ENCODE results near the gene KIF26B.

Gene KIF26B

DNA sequence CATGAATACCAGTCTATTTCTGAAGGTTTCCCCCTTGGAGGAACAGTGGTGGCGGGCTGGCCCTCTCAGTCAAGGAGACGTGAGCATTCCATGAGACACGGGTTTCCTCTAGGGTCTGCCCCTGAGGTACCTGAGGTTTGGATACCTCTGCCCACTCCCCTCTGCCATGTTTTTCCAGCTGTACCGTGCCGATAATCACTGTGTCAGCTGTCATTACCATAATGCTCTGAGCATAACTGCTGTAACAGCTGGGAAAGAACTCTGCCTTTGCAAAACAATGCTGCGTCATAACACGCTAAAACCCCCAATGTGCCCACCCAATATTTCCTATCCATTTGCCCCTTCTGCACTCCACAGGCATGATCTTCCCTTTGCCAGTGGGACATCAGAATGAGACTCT, 425.1 kb downstream of the KIF26B start:
- no peak for DNase-seq

DNA sequence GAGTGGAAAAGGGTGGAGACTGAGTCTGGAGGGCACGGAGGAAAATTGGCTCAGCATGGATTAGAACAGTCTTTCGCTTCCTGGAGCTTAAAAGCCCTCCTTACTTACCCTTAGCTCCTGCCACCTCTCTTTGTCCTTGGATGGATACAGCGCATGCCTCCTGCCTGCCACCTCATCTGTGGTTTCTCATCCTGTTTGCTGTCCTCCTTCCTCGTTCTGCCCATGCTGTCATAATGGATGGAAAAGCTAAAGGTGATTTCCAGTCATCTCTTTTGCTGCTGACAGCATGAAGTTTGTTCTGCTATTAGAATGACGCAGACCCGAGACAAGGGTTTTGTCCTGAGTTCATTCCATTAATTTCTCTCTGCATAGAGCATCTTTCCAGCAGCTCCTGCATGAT, 425.9 kb downstream of the KIF26B start:
- no peak for DNase-seq

GRCh38 chr1:245582026-245582425, 427.2 kb downstream of the KIF26B start:
- DNase-seq, result no peak

GRCh38 chr1:245583081-245583480, 428.3 kb downstream of the KIF26B start:
- peak; percentile 51 for DNase-seq

- peak; percentile 49 for DNase-seq
Measured at GRCh38 chr1:245583575-245584330, 429.0 kb downstream of the KIF26B start.

DNA sequence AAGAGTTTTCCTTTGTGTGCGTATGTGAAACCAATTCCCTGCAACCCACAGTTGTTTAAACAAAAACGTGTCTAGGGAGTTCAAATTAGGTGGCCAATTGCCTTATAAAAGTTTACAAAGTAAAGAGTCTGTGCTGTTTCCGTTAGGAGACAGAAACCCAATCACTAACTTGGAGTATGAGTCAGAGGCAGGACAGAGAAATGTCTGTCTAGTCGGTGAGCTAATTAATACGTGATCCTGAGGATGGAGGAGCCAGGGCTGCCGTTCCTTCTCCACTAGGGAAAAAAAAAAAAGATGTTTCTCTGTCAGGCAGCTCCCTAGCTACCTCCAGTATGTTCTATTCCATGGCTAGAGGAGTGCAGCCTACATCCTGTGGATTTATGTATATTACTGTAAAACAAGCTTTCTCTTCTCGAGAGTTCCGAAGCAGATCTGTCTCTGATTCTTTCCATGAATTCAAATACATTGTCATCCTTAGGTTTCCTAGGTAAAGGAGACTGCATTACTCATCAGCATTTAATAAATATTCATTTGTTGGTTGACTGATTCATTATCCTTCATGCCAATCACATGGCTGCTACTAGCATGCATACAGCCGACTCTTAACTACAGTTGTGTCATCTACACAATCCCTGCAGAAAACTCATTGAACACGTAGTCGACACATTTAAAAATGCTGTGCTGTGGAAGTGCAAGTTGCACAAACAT, 430.6 kb downstream of the KIF26B start:
- peak; percentile 82 for DNase-seq

DNA sequence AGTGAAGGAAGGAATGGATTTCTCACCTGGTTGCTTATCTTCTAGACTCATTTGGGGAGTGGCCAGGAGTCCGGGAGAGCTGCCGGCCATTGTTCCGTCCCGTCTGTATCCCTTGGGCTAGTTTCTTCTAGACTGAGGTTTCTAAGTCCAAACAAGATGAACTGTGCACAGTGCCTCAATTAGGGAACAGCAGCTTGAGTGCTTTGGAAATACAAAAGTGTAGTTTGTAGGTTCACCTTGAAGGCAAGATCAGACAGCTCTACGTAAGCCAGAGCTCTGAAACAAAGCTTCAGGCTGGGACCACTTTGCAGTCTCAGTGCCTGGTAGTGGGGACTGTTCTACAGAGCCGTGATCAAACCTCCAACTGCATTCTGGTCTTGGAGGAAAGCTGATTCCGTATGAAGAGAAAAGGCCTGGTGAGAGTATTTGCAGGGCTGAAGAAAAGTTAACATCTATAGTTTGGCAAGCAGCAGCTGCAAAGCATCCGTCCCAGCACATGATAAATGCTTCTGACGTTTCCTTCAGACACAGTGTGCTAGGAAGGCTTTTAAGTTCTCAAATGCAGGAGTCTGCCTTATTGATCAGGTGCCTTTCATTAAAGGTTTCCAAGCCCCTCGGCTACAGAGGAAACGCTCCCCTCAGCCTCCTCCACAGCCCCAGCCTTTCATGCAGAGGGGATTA, 432.8 kb downstream of the KIF26B start:
- peak; percentile 80 for DNase-seq

DNA sequence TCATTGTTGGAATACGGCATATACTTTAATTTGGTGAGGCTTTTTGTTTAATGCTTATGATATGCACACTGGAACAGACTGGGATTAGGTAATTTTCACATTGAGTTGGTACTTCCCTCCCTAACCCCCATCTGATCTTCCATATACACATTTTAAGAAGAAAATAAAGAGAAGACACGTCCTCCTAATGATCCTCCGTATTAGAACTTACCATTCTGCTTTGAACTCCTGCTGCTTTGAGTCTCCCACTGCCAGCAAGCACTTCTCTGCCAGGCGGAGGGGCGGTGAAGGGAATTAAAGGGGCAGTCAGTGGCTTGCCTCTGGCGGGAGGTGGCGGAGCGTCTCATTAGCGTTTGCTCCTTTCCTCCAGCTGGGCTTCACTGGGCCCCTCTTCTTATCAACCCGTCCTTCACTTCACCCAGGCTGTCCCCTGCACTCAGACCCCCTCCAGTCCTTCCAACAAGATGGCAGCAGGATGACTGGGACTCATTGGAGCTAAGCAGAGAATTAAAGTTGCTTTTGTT, 433.4 kb downstream of the KIF26B start:
- no peak for DNase-seq

DNA sequence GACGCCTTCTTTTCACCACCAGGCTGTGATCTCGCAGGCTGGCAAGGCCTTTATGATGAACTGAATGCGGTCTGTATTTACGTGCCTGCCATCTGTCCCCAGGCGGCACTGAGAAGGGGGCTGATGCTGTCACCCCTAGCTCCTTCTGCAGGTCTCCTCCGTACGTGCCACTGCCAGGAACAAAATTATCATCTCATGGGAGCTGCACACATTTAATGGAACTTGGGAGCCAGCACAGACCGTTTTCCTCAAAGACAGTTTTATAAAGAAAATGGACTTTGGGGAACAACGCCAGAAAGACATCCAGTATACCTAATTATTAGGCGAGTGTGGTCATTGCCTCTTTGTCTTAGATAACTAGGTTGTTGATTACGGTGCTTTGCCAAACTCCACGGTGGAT, 434.5 kb downstream of the KIF26B start:
- no peak for DNase-seq

DNA sequence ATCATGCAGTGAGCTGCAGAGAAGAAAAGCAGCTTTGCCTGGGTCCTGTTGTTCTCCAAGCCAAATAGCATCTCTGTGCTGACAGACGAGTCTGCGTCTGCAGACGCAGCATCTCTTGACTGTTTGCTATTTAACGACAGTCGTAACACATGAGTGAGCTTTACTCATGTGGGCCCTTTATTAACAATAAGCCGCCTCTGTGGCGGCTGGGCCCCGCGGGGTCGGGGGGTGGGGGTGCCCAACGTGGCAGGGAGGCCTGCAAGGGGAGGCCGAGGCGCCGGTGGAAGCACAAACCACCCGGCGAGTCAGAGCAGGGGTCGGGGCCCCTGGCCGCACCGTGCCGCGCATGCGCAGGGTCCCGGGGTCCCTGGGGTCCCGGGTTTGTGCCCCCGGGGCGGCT, 435.1 kb downstream of the KIF26B start:
- DNase-seq, result no peak

GRCh38 chr1:245590726-245591125, 435.9 kb downstream of the KIF26B start:
- DNase-seq, result no peak

DNA sequence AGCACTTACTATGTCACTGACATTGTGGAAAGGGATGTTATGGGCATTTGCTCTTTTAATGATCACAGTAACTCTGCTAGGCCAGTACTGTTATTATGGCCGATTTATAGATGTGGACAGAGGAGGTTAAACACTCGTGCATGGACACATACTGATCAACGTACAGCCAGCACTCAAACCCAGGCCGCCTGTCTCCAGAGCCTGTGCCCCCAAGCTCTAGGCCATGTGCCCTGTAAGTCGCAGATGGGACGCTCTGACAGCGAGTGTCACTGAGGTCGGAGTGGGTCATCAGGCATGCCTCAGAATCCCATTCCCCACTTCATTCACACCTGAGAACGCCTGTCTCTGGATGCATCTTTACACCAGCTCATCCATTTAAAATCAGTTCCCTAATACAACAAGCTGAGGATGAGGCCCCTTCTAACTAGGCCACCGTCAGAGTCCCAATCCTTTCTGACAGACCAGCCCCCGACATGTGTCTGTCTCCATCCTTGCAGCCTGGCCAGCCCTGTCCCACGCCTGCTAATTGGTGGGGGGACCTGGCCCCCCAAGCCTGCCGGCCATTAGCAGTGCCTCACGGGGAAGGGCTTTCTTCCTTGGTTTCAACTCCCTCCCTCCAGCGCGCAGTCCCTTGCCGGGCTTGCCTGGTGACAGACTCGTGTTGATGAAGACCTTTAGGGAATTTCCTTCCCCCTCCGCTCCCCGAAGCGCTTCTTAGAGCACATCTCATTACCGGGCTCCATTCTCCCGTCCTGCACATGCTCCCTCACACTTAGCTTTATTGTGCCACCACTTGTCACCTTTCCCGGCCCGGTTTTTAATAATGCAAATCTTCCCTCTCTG, 436.8 kb downstream of the KIF26B start:
- DNase-seq, result no peak

DNA sequence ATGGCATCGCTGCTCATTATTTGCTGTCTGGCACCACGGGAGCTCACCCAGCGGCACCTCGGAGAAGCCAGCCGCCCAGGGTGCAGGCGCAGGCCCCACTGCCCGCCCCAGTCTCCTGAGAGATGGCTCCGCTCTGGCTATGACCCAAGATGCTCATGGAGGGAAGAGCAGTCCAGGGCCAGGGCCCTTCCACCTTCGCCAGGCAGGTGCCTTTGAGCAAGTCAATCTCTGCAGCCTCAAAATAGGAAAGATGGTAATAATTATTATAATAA, 437.3 kb downstream of the KIF26B start:
- no peak for DNase-seq

GRCh38 chr1:245598524-245599305, 443.9 kb downstream of the KIF26B start:
- DNase-seq, result peak; percentile 64

GRCh38 chr1:245599371-245600174, 444.8 kb downstream of the KIF26B start:
- peak; percentile 85 for DNase-seq

GRCh38 chr1:245600658-245601057, 445.9 kb downstream of the KIF26B start:
- peak; percentile 25 for DNase-seq

- DNase-seq, result no peak
Measured at GRCh38 chr1:245603311-245603865, 448.6 kb downstream of the KIF26B start.

GRCh38 chr1:245604979-245605378, 450.2 kb downstream of the KIF26B start:
- no peak for DNase-seq

- DNase-seq, result no peak
Measured at GRCh38 chr1:245605480-245606156, 450.8 kb downstream of the KIF26B start.

- peak; percentile 70 for DNase-seq
Measured at GRCh38 chr1:245606157-245606725, 451.5 kb downstream of the KIF26B start.
